Stimulated activated CD8-positive, alpha-beta memory T cell treated with anti-CD3 and anti-CD28 coated beads, Interleukin-7, amount 100 ng/mL, for 1 hour (primary cell): ENCODE results near the gene TANGO2.

Source experiments
- DNase-seq, 2 donors: peaks; one replicate each; pipeline ENCODE4 v3.0.0-alpha.2; 2020; ENCODE audit warnings: low read depth in 2 of 2

The TANGO2 gene, protein sequence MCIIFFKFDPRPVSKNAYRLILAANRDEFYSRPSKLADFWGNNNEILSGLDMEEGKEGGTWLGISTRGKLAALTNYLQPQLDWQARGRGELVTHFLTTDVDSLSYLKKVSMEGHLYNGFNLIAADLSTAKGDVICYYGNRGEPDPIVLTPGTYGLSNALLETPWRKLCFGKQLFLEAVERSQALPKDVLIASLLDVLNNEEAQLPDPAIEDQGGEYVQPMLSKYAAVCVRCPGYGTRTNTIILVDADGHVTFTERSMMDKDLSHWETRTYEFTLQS

GRCh38 chr22:20020533-20021195, at the start of gene TANGO2:
Gene TANGO2, plus strand, starts transcription at chr22:20021110. Its CDS starts 15,689 bp downstream, at chr22:20036799.
- peak; percentile 82 to 86 for DNase-seq

DNA sequence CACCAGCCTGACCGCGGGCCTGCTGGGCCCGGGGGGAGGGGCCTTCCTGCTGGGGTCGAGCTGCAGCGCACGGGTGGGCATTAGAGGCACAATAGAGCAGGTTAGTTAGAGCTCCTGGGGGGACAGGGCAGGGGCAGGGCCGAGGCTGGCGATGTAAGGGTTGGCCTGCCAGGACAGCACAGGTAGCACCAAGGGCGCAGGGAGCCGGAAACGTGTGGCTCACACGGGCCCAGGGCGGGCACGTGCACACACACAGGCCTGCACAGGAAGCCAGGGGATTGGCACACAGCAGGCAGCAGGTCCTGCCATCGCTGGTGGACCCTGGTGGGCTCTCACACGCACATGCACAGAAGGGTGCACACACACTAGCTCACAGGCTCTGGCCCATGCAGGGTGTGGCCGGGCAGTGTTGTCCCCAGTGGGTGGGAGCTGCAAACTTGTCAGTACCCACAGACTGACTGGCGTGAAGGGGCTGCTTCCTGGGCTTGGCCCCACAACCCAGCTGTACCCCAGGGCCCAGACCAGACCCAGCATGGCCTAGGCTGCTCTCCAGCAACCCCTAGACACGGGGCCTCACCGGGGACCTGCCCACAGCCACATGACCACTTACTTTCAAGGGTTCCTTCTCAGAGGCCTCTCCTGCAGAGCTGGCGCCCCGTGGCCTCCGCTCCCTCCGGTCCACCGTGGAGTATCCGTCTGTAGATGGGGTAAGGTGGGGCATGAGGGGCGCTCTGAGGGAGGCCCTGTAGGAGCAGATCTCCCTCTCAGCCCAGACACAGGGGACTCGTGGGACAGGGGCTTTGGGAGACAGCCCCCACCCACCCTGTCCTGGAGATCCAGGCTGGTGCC, 49.4 kb upstream of the TANGO2 start:
- DNase-seq = no peak

DNA sequence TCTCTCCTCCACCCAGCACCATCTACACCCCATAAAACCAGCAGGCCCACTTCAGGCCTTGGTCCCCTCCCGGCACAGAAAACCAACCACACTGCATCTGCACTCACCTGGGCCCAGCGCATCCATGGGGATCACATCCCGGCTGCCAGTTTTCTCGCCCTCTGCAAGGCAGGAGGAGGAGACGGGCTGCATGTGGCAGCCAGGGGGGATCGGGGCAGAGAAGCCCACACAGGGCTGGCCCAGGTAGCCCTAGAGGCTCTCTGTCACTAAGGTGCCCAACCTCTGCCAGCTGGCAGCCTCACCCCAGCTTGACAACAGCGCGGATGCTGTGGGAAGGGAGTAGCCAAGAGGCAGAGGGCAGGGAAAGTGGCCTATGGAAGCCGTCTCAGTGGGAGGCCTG, 48.7 kb upstream of the TANGO2 start:
- no peak for DNase-seq

DNA sequence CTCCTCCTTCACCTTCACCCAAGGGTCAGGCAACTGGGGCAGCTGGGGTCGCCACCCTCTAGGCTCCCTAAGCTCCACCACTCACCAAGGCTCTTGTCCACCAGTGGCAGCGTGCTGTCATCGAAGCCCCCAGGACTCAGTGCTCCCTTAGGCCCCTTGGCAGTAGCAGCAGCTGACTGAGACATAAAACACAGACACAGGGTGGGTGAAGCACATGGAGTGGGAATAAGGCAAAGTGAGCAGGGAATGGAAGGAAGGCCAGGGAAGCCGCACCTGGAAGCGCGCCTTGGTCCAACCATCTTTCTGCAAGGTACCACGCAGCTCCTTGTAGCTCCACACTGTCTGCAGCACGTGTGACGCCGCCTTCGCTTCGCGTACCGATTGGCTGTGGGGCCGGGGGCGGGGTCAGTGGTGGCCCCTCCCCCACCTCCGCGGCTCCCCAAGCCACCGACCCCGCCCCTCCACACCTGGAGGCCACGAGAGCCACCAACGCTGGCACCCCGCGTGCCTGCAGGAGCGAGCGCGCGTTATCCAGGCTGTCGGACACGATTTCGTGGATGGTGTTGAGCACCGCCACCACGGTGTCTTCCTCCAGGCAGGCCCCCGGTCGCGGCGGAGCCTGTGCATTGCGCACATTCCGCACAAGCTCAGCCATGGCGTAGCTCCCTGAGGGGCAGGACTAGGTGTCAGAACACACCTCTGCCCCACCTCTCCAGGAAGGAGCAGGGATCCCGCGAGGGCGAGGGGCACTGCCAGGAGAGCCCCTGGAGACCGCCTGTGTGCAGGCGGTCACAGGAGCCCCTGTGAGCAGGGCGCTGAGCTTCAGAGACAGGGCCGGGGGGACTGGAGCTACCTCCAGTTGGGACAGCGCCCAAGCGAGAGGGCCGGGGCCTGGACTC, 48.0 kb upstream of the TANGO2 start:
- DNase-seq = no peak

DNA sequence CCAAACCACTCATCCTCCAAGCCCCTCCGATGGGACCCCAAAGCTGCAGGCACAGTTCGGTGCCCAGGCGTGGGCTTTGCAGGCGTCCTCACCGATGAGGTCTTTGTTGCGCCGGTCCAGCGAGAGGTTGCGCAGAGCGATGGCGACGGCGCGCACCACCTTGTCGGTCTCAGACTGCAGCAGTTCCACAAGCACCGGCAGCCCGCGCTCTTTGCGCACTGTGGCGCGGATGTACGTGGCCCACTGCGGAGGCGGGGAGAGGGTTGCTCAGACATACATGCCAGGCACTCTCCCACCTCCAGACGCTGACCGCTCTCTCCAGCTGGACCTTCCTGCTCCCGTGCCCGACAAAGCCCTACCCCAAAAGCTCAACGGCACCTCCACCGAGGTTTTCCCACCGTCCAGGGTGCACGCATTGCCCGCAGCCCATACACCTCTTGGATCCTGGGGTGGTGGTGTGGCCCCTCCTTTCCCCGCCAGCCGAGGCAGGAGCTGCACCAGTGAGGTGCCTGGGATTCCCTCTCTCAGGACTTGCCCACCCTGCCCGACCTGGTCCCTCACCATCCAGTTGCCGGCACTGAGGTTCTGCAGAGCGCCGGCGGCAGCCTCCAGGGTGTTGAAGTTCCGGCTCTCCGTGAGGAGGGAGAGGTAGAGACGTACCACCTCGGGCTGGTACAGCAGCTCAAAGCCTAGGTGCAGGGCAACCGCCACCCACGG, 47.2 kb upstream of the TANGO2 start:
- no peak for DNase-seq

GRCh38 chr22:19974268-19974861, 46.5 kb upstream of the TANGO2 start:
- no peak for DNase-seq

DNA sequence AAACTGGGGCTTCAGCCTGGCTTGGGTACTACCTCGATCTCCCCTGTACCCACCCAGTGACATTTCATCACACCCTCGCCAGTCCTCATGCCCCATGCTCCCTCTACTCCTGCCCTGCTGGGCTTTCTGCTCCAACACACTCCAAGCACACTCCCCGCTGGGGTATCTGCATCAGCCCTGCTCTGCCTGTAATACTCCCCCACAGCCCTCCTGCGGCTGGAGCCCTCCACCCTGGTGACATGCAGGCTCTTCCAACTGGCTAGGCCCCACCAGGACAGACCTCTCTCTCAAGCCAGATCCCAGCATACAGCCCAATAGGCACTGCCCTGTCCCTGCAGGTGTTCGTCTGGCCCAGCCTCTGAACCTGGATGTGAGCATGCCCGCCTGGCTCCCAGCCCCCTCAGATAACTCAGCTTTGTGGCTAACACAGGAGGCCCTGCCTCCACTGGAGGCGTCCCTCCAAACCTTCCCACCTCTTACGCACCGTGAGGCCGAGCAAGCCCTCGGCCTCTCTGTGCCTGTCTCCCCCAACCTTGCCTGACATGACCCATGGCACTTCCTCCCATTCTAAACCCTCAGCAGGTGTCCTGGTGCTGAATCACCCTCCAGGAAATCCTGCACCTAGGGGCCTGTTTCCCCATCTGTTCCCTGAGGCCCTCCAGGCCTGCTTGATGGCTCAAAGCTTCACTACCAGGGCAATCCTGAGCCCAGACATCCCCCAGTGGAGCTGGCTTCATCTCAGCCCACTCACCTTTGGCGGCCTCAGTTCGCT, 45.8 kb upstream of the TANGO2 start:
- no peak for DNase-seq

DNA sequence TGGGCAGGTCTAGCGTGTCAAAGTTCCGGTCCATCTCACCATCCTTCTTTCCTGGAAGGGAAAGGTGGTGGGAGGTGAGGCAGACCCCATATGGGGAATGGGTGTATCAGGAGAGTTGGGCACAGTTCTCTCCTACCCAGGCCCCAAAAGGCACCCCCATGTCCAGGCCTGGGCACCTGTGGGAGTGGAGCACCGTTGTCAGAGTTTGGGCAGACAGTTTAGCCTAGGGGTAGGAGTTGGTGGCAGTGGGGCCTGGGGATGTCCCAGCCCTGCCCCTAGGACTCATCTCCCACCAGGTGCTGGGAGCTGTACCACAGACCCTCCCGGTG, 45.2 kb upstream of the TANGO2 start:
- no peak for DNase-seq

- no peak for DNase-seq
Observed at GRCh38 chr22:19976671-19977070, 44.2 kb upstream of the TANGO2 start.

DNA sequence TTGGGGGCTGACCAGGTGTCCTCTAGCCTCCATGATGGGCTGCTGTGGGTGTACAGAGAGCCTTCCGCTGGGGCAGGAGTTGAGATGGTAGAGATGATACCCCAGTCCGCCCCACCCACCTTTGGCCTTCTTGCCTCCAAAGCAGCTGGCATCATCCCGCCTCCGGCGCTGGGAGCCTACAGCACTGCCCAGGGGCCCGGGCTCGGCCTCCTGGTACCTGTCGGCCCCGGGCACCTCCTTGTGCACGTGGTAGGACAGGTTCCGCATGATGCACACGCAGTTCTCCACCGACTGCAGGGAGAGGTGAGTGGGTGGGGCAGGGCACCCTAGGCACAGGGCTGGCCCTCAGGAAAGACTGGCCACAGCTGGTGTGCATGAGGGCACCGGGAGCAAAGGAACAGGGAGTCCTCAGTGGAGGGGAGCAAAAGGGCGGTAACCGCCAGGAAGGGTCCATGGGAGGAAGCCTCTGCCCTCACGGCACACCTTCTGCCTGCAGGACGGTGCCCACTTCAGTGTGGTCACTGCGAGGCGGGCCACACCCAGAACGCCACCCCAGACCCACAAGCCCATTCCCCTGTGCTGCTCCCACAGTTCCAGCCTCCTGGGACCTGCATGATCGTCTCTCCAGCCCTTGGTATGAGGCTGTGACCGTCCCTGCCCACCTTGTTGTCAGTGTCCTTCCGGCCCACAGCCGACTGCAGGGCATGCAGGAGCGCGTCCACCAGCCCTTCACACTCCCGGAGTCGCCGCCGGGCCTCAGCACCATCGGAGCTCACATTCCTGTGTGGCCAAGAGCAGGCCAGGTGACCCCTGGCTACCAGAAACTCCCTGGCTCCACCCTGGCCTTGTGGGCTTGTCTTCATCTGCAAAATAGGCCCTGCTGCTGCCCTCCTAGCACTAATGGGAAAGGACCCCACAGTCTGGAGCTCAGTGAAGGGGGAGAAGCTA, 43.3 kb upstream of the TANGO2 start:
- no peak for DNase-seq

GRCh38 chr22:19978748-19979147, 42.2 kb upstream of the TANGO2 start:
- no peak for DNase-seq

DNA sequence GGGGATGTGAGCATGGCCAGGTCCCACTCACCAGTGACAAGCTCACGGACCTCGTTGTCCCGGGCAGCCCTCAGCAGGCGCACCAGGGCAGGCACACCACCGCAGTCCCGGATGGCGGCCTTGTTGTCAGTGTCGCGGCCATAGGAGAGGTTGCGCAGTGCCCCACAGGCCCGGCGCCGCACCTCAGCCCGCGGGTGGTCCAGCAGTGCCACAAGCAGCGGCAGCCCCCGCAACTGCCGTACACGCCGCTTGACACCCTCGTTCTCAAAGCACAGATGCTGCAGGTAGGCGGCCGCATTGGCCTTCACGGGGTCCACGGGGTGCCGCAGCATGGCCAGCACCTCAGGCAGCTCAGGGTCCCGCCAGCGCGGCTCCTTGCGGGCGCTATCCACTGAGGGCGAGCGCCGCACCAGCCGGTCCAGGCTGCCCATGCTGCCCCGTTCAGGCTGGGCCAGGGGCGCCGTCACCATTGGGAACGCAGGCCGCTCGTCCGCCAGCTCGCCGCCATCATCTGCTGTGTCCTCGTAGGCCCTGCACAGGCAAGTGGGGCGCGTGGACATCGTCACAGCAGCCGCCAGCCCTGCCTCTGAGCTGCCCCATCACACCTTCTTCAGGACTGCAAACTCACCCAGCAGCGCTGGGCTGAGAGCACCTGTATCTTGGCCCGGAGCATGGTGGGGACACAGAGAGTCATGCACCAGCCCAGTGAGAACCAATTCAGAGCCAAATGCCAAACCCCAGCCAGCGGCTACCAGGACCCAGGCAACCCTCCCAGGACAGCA, 41.0 kb upstream of the TANGO2 start:
- no peak for DNase-seq

DNA sequence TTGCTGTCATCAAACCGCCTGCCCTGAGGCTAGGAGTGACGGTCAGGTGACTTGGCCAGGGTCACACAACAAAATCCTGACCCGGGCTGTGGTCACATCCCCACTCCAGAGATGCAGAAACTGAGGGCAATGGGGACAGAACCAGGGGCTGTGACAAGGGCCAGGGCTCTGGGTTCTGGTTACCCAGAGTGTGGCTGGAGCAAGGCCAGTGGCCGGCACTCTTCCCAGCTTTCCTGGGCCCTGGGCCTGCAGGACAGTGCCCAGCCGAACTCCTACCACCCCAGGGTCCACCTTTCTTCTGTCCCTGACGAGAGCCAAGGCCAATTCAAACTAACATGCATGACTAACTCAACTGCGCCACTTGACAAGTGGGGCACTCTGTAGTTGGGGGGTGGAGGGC, 40.1 kb upstream of the TANGO2 start:
- DNase-seq = no peak

DNA sequence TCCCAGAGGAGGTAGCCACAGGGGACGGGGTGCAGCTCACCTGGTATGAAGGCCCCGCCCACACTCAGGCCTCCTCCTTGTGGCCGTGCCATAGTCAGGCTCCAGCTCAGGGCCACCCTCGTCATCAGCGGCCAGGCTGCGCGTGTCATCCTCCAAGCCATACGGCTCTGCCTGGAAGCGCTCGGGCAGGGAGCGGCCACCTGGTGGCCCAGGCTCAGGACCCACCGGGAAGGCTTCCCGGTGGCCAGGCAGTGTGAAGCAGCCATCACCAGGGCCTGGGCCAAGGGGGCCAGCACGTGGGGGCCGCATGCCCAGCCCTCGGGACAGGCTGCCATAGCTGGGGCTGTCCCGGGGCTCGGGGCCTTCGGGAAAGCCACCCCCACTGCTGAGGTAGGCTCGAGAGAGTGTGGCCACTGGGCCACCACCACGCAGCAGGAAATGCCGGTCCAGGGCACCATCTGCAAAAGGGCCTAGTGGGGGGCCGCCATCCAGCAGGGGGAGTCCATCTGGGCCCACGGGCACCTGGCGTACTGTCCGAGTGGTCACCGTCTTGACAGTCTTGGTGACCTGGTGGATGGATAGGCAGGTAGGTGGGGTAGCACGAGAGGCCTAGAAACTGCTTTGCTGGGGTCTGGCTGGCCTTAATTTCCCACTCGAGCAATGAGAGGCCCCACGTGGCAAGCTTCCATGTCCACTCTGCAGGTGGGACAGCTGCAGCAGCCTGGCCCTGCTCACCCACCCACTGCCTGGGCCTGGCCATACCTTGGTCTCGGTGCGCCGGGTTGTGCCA, 39.5 kb upstream of the TANGO2 start:
- DNase-seq = no peak

GRCh38 chr22:19981961-19982920, 38.7 kb upstream of the TANGO2 start:
- DNase-seq = no peak

DNA sequence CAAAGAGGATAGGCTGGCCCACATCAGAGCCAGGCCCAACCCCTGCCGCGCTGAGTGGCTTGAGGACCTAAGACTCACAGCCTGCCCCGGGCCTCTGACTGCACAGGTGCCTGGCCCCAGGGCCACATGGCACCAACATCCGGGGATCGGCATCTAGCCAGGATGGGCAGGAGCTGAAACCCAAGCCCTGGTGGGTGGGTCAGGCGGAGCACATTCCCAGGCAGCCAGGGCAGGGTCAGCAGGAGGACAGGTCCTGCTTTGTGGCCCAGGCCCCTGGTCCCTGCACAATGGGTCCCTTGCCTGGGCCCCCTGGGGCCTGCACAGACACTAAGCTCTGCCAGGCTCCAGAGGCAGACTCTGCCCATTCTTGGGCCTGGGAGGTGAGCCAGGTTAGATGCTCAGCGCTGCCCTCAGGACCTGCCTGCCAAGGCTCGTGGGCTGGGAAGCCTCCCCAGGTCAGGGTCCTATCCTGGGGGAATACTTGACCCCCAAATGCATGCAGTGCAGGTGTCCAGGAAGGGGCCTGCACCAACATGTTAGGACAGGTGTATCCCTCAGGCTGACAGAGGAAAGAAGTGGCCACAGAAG, 37.8 kb upstream of the TANGO2 start:
- no peak for DNase-seq
